ENCODE data around the gene RS1.

RS1 gene

DNA sequence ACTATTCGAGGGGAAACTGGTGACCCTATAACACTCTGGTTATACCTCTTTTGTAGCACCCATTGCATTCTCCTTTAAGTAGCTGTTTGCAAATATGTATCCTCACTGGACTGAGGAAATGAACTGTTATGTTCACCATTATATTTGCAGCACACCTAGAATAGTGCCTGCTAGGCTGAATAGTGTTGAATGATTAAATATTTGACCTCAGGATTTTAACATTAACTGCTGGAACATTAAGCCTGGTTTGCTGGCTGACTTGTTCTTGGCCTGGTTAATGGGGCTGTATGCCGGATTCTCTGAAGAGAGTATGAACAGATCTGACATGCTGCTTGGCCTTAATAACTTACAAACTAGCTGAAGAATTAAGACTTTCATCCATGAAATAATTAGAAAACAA is 80.1 kb downstream of the RS1 start:
- no peak for DNase-seq
